ENCODE measurements around the gene LRRC27.

The LRRC27 gene

GRCh38 chr10:132296666-132297443, 35.1 kb upstream of the LRRC27 start:
- Histone ChIP-seq H2BK12ac (ENCODE audit: low read length in 2 of 2) (no peak overlapping the region), H3K4ac (ENCODE audit: low read depth in 1 of 2, low read length in 2 of 2) (no peak overlapping the region), H3K9me3 (ENCODE audit: control insufficient read depth, low read length) (no peaks in the 10 kb centered on the region), H3K79me1 (replicated peaks; ENCODE audit: low read length, poor library complexity, severe bottlenecking) (peaks cover 31% of the 10 kb centered on the region), H3K4me3 (ENCODE audit: insufficient read depth in 1 of 2, low read depth in 1 of 2, low read length in 2 of 2) (no peak overlapping the region), H3K23ac (ENCODE audit: low read length in 2 of 2) (no peak overlapping the region), H2BK120ac (ENCODE audit: low read depth, low read length) (no peak overlapping the region), H4K8ac (ENCODE audit: low read length) (peak overlapping the region; percentile 20), H3K27ac (ENCODE audit: low read length, poor library complexity, severe bottlenecking) (no peak overlapping the region), H2BK15ac (ENCODE audit: low read depth, poor library complexity, severe bottlenecking) (peak overlapping the region; percentile 2), H3K27me3 (ENCODE audit: control insufficient read depth in 1 of 2, insufficient read depth in 1 of 2, low read length in 2 of 2) (peaks cover 6% of the 10 kb centered on the region in 2 experiments), H2AK5ac (ENCODE audit: low read length, severe bottlenecking) (no peak overlapping the region), H3K4me2 (ENCODE audit: low read length, poor library complexity, severe bottlenecking) (no peak overlapping the region), H2AFZ (ENCODE audit: low read depth, low read length) (no peak overlapping the region), H3K14ac (ENCODE audit: low read length in 2 of 2) (no peak overlapping the region), H3K36me3 (ENCODE audit: control insufficient read depth in 1 of 2, insufficient read depth in 2 of 2, low read depth in 1 of 2, low read length in 2 of 2) (no peaks in the 10 kb centered on the region), H2BK5ac (ENCODE audit: low read depth, low read length, poor library complexity, severe bottlenecking) (no peak overlapping the region), H4K91ac (ENCODE audit: low read length) (no peak overlapping the region), H3K9ac (ENCODE audit: low read length) (no peak overlapping the region), H3K4me1 (ENCODE audit: control insufficient read depth, insufficient read depth, low read depth, low read length) (peaks cover 17% of the 10 kb centered on the region), H3K18ac (ENCODE audit: low read depth in 1 of 2, low read length in 2 of 2) (no peak overlapping the region)
- 92% methylated on average over 28 of the region's 28 CpGs for WGBS
- no peak for DNase-seq

GRCh38 chr10:132297526-132297925, 34.5 kb upstream of the LRRC27 start:
- no peak overlapping the region for H3K18ac ChIP-seq (ENCODE audit: low read depth in 1 of 2, low read length in 2 of 2)
- no peak overlapping the region for H2BK15ac ChIP-seq (ENCODE audit: low read depth, poor library complexity, severe bottlenecking)
- no peak for DNase-seq
- H3K4me1 ChIP-seq (ENCODE audit: control insufficient read depth, insufficient read depth, low read depth, low read length): peaks cover 17% of the 10 kb centered on the region
- H3K4me2 ChIP-seq (ENCODE audit: low read length, poor library complexity, severe bottlenecking): no peak overlapping the region
- H3K27ac ChIP-seq (ENCODE audit: low read length, poor library complexity, severe bottlenecking): no peak overlapping the region
- H3K4me3 ChIP-seq (ENCODE audit: insufficient read depth in 1 of 2, low read depth in 1 of 2, low read length in 2 of 2): no peak overlapping the region
- peaks cover 6% of the 10 kb centered on the region in 2 experiments for H3K27me3 ChIP-seq (ENCODE audit: control insufficient read depth in 1 of 2, insufficient read depth in 1 of 2, low read length in 2 of 2)
- H3K14ac ChIP-seq (ENCODE audit: low read length in 2 of 2): no peak overlapping the region
- H2AK5ac ChIP-seq (ENCODE audit: low read length, severe bottlenecking): no peak overlapping the region
- H4K8ac ChIP-seq (ENCODE audit: low read length): no peak overlapping the region
- H3K9ac ChIP-seq (ENCODE audit: low read length): no peak overlapping the region
- H3K36me3 ChIP-seq (ENCODE audit: control insufficient read depth in 1 of 2, insufficient read depth in 2 of 2, low read depth in 1 of 2, low read length in 2 of 2): no peaks in the 10 kb centered on the region
- WGBS: 69% methylated on average over 9 of the region's 9 CpGs
- no peak overlapping the region for H4K91ac ChIP-seq (ENCODE audit: low read length)
- H3K23ac ChIP-seq (ENCODE audit: low read length in 2 of 2): no peak overlapping the region
- H2BK5ac ChIP-seq (ENCODE audit: low read depth, low read length, poor library complexity, severe bottlenecking): no peak overlapping the region
- no peak overlapping the region for H2BK120ac ChIP-seq (ENCODE audit: low read depth, low read length)
- H3K79me1 ChIP-seq (replicated peaks; ENCODE audit: low read length, poor library complexity, severe bottlenecking): peaks cover 34% of the 10 kb centered on the region
- no peak overlapping the region for H2AFZ ChIP-seq (ENCODE audit: low read depth, low read length)
- H3K4ac ChIP-seq (ENCODE audit: low read depth in 1 of 2, low read length in 2 of 2): no peak overlapping the region
- H2BK12ac ChIP-seq (ENCODE audit: low read length in 2 of 2): no peak overlapping the region
- H3K9me3 ChIP-seq (ENCODE audit: control insufficient read depth, low read length): no peaks in the 10 kb centered on the region

- Histone ChIP-seq H2BK120ac (ENCODE audit: low read depth, low read length) (no peak overlapping the region), H3K27ac (ENCODE audit: low read length, poor library complexity, severe bottlenecking) (no peak overlapping the region), H3K23ac (ENCODE audit: low read length in 2 of 2) (peak overlapping the region in 1 of 2 experiments; percentile 49), H3K9ac (ENCODE audit: low read length) (no peak overlapping the region), H3K4me1 (ENCODE audit: control insufficient read depth, insufficient read depth, low read depth, low read length) (peaks cover 11% of the 10 kb centered on the region), H2AK5ac (ENCODE audit: low read length, severe bottlenecking) (no peak overlapping the region), H3K18ac (ENCODE audit: low read depth in 1 of 2, low read length in 2 of 2) (no peak overlapping the region), H2BK15ac (ENCODE audit: low read depth, poor library complexity, severe bottlenecking) (no peak overlapping the region), H3K4me3 (ENCODE audit: insufficient read depth in 1 of 2, low read depth in 1 of 2, low read length in 2 of 2) (no peak overlapping the region), H3K27me3 (ENCODE audit: control insufficient read depth in 1 of 2, insufficient read depth in 1 of 2, low read length in 2 of 2) (peaks cover 6% of the 10 kb centered on the region in 2 experiments), H3K79me1 (replicated peaks; ENCODE audit: low read length, poor library complexity, severe bottlenecking) (peaks cover 30% of the 10 kb centered on the region), H3K4me2 (ENCODE audit: low read length, poor library complexity, severe bottlenecking) (no peak overlapping the region), H2BK5ac (ENCODE audit: low read depth, low read length, poor library complexity, severe bottlenecking) (no peak overlapping the region), H2BK12ac (ENCODE audit: low read length in 2 of 2) (no peak overlapping the region), H4K91ac (ENCODE audit: low read length) (no peak overlapping the region), H3K14ac (ENCODE audit: low read length in 2 of 2) (no peak overlapping the region), H3K36me3 (ENCODE audit: control insufficient read depth in 1 of 2, insufficient read depth in 2 of 2, low read depth in 1 of 2, low read length in 2 of 2) (no peaks in the 10 kb centered on the region), H3K4ac (ENCODE audit: low read depth in 1 of 2, low read length in 2 of 2) (no peak overlapping the region), H4K8ac (ENCODE audit: low read length) (no peak overlapping the region), H3K9me3 (ENCODE audit: control insufficient read depth, low read length) (no peaks in the 10 kb centered on the region), H2AFZ (ENCODE audit: low read depth, low read length) (no peak overlapping the region)
- no peak for DNase-seq
- WGBS: 81% methylated on average over 28 of the region's 28 CpGs
These were observed 33.7 kb upstream of the LRRC27 start for GRCh38 chr10:132298038-132298881.

Data from mesenchymal stem cell (in vitro differentiated cells and primary cell).